SK-N-SH (cell line): Measurements from ENCODE around the gene POU6F2. TPM values are rescaled to one million over a fixed set of nuclear protein-coding genes. Genes with fewer than 3 reads are reported as not detected.

Experiments used
- CTCF ChIA-PET: fragments of 300-600, 350-600 bp; formaldehyde crosslinking; extraction: SDS; loops from one replicate; lab custom pipeline; 2021; lab: Yijun Ruan, JAX
- POLR2A ChIA-PET: fragments of 350-600 bp; sonication (Branson Sonifier 250); formaldehyde crosslinking; extraction: SDS; loops from one replicate; lab custom pipeline; 2020; ENCODE audit warnings: antibody characterized with exemption, inconsistent platforms; lab: Yijun Ruan, JAX
- DNase-seq: peaks from one replicate; pipeline ENCODE4 v3.0.0; 2012
- H2AFZ ChIP-seq: fragments of 200-600 bp; sonication (generic); 2 replicates; pipeline ENCODE4 v1.8.1; 2016; ENCODE audit warnings: antibody characterized with exemption, mild to moderate bottlenecking, low read depth
- H3F3A ChIP-seq: fragments of 200-600 bp; sonication (generic); replicated peaks from 2 replicates; pipeline ENCODE3; 2016; ENCODE audit warnings: antibody characterized with exemption, mild to moderate bottlenecking; ENCODE audit not compliant: insufficient read depth
- H3K27ac ChIP-seq, 2 experiments: fragments of 200-500 bp in 1 of 2; fragments of 200-600 bp in 1 of 2; sonication (Bioruptor generic) in 1 of 2; sonication (generic), shearing (Covaris generic) in 1 of 2; 2 replicates each; pipeline versions ENCODE4 v1.5.1 to v1.6.1; 2014 to 2016; ENCODE audit warnings: low read depth in 2 of 2, inconsistent platforms in 1 of 2, low read length in 1 of 2, mild to moderate bottlenecking in 1 of 2, mixed read lengths in 1 of 2
- H3K27me3 ChIP-seq: fragments of 200-600 bp; sonication (generic), shearing (Covaris generic); 2 replicates; pipeline ENCODE4 v1.6.1; 2016; ENCODE audit warnings: mixed run types; ENCODE audit not compliant: insufficient read depth
- H3K36me3 ChIP-seq, 2 experiments: fragments of 200-500 bp in 1 of 2; fragments of 200-600 bp in 1 of 2; sonication (Bioruptor generic) in 1 of 2; sonication (generic) in 1 of 2; replicated peaks in 1 of 2; 2 replicates each; pipeline versions ENCODE3 to v1.5.1; 2014 to 2016; ENCODE audit warnings: low read length in 1 of 2, mild to moderate bottlenecking in 1 of 2; ENCODE audit not compliant: insufficient read depth in 2 of 2, control insufficient read depth in 1 of 2
- H3K4me1 ChIP-seq, 2 experiments: fragments of 200-500 bp in 1 of 2; fragments of 200-600 bp in 1 of 2; sonication (Bioruptor generic) in 1 of 2; sonication (generic), shearing (Covaris generic) in 1 of 2; 2 replicates each; pipeline versions ENCODE4 v1.5.1 to v1.6.1; 2014 to 2016; ENCODE audit warnings: low read depth in 1 of 2, low read length in 1 of 2, mixed run types in 1 of 2; ENCODE audit not compliant: insufficient read depth in 2 of 2, control insufficient read depth in 1 of 2
- H3K4me2 ChIP-seq: fragments of 200-600 bp; sonication (generic), shearing (Covaris generic); 2 replicates; pipeline ENCODE4 v1.6.1; 2017; ENCODE audit warnings: mixed run types
- H3K4me3 ChIP-seq, 2 experiments: fragments of 200-500 bp in 1 of 2; fragments of 200-600 bp in 1 of 2; sonication (Bioruptor generic) in 1 of 2; sonication (generic), shearing (Covaris generic) in 1 of 2; 2 replicates each; pipeline versions ENCODE4 v1.5.1 to v1.8.1; 2014 to 2016; ENCODE audit warnings: low read depth in 2 of 2, inconsistent platforms in 1 of 2, low read length in 1 of 2, mild to moderate bottlenecking in 1 of 2, mixed read lengths in 1 of 2, moderate library complexity in 1 of 2
- H3K79me2 ChIP-seq: fragments of 200-600 bp; sonication (generic); 2 replicates; pipeline ENCODE4 v1.8.1; 2017; ENCODE audit warnings: mild to moderate bottlenecking; ENCODE audit not compliant: insufficient read depth
- H3K9ac ChIP-seq: fragments of 200-600 bp; sonication (generic); 2 replicates; pipeline ENCODE4 v1.6.1; 2017; ENCODE audit warnings: mixed run types
- H3K9me2 ChIP-seq: fragments of 200-600 bp; sonication (generic); 2 replicates; pipeline ENCODE4 v1.6.1; 2017; ENCODE audit warnings: mixed run types
- H3K9me3 ChIP-seq: fragments of 200-600 bp; sonication (generic); 2 replicates; pipeline ENCODE4 v1.6.1; 2017; ENCODE audit warnings: mixed run types, mild to moderate bottlenecking, moderate library complexity
- H4K20me1 ChIP-seq: fragments of 200-600 bp; sonication (generic); 2 replicates; pipeline ENCODE4 v1.6.1; 2017; ENCODE audit warnings: mild to moderate bottlenecking, mixed run types; ENCODE audit not compliant: insufficient read depth
- CHD2 ChIP-seq: fragments of 150-350 bp; IDR thresholded peaks from 2 replicates; pipeline ENCODE4 v1.6.1; 2018; ENCODE audit warnings: low read length; ENCODE audit not compliant: partially characterized antibody
- CTCF ChIP-seq: fragments of 200-600 bp; sonication (generic); IDR thresholded peaks from 2 replicates; pipeline ENCODE4 v1.6.1; 2017; ENCODE audit warnings: antibody characterized with exemption, mild to moderate bottlenecking, moderate library complexity
- ELF1 ChIP-seq: IDR thresholded peaks from 2 replicates; pipeline ENCODE4 v1.4.0; 2012
- EP300 ChIP-seq, 2 experiments: IDR thresholded peaks; 2 replicates each; pipeline versions ENCODE4 v1.4.0 to v1.6.1; 2012; ENCODE audit warnings: borderline replicate concordance in 1 of 2, low read depth in 1 of 2, low read length in 1 of 2
- FOSL2 ChIP-seq: IDR thresholded peaks from 2 replicates; pipeline ENCODE4 v1.4.0; 2012; ENCODE audit warnings: low read depth, mild to moderate bottlenecking, moderate library complexity, borderline replicate concordance
- GABPA ChIP-seq: IDR thresholded peaks from 2 replicates; pipeline ENCODE4 v1.4.0; 2012; ENCODE audit warnings: low read depth, mild to moderate bottlenecking
- IRF3 ChIP-seq: fragments of 150-350 bp; IDR thresholded peaks from 2 replicates; pipeline ENCODE4 v1.6.1; 2016; ENCODE audit warnings: mild to moderate bottlenecking, low read depth, low read length
- JUND ChIP-seq: IDR thresholded peaks from 2 replicates; pipeline ENCODE4 v1.4.0; 2012
- MAX ChIP-seq: IDR thresholded peaks from 2 replicates; pipeline ENCODE4 v1.4.0; 2012; ENCODE audit warnings: low read depth
- NFIC ChIP-seq: IDR thresholded peaks from 2 replicates; pipeline ENCODE4 v1.4.0; 2012; ENCODE audit warnings: borderline replicate concordance
- PBX3 ChIP-seq: IDR thresholded peaks from 2 replicates; pipeline ENCODE4; 2012
- RFX5 ChIP-seq: IDR thresholded peaks from 2 replicates; pipeline ENCODE4 v1.6.1; 2012; ENCODE audit warnings: mild to moderate bottlenecking, improper control_type of control experiment, low read length
- SIN3A ChIP-seq: IDR thresholded peaks from 2 replicates; pipeline ENCODE4 v1.6.1; 2012; ENCODE audit warnings: low read depth, mild to moderate bottlenecking, low read length, moderate library complexity, borderline replicate concordance
- SMC3 ChIP-seq: IDR thresholded peaks from 2 replicates; pipeline ENCODE4 v1.6.1; 2012; ENCODE audit warnings: low read depth, low read length, improper control_type of control experiment
- TAF1 ChIP-seq: IDR thresholded peaks from 2 replicates; pipeline ENCODE4 v1.6.1; 2012; ENCODE audit warnings: low read depth, mild to moderate bottlenecking, low read length, moderate library complexity, borderline replicate concordance
- TCF12 ChIP-seq: IDR thresholded peaks from 2 replicates; pipeline ENCODE4 v1.4.0; 2012
- TEAD4 ChIP-seq: IDR thresholded peaks from 2 replicates; pipeline ENCODE4 v1.4.0; 2012; ENCODE audit warnings: mild to moderate bottlenecking, borderline replicate concordance; ENCODE audit not compliant: insufficient read depth
- USF2 ChIP-seq: fragments of 150-350 bp; IDR thresholded peaks from 2 replicates; pipeline ENCODE4 v1.6.1; 2017; ENCODE audit warnings: antibody characterized with exemption, low read length, low read depth, borderline replicate concordance
- WGBS: methylation state at CpG from one replicate; pipeline ENCODE4 v1.1.6; 2017; ENCODE audit warnings: low lambda C conversion rate; 5-methylcytosine and 5-hydroxymethylcytosine counted together
- polyA plus RNA-seq, 3 experiments: library from polyadenylated mRNA; depleted of rRNA; stranded (reverse); fragments of >200 nt; gene quantifications; 2 replicates each; pipeline ENCODE4 v1.2.3, GENCODE V29; 2012

POU6F2 gene
- polyA plus RNA-seq, 1 of the 3 experiments (the other 2 are of a cell fraction), result under 0.01 TPM

- no peaks in the 10 kb centered on the region for H3K79me2 ChIP-seq
- no peak overlapping the region for H3K4me2 ChIP-seq
- no peaks in the 10 kb centered on the region for H4K20me1 ChIP-seq
- H3K4me3 ChIP-seq, result no peak overlapping the region
- ChIA-PET POLR2A (no interaction called here), CTCF (interaction anchor here (0.5 to 1.6 kb wide), 3 partner anchors 18 to 581 kb away, joined by 3 to 6 read pairs (median 3); no protein-coding TSS in a partner anchor)
- WGBS, result 49% methylated on average over 6 of the region's 6 CpGs
- no peaks in the 10 kb centered on the region for H3F3A ChIP-seq
- H3K9me2 ChIP-seq, result no peaks in the 10 kb centered on the region
- no peak overlapping the region for H3K9ac ChIP-seq
- H2AFZ ChIP-seq, result no peak overlapping the region
- DNase-seq, result no peak
- H3K9me3 ChIP-seq, result no peaks in the 10 kb centered on the region
- peaks cover 5% of the 10 kb centered on the region; the same call in 1 of the 2 replicates for H3K27me3 ChIP-seq
- TF ChIP-seq MAX (no peak), TCF12 (no peak), TAF1 (no peak), ELF1 (no peak), SIN3A (no peak), IRF3 (no peak), FOSL2 (no peak), CHD2 (no peak), USF2 (no peak), NFIC (no peak), GABPA (no peak), RFX5 (no peak), CTCF (no peak), TEAD4 (no peak), SMC3 (no peak), PBX3 (no peak), JUND (no peak), EP300 (IDR thresholded peaks at IDR 0.05; ENCODE audit: borderline replicate concordance in 1 of 2, low read depth in 1 of 2, low read length in 1 of 2) (no peak)
- H3K36me3 ChIP-seq, result no peaks in the 10 kb centered on the region
- H3K4me1 ChIP-seq, result no peaks in the 10 kb centered on the region
- no peak overlapping the region for H3K27ac ChIP-seq
Observed at GRCh38 chr7:38951213-38951612, 26.5 kb upstream of the POU6F2 start.
